ENCODE measurements around the gene KIF26B. TPM values are rescaled to one million over a fixed set of nuclear protein-coding genes. Genes with fewer than 3 reads are reported as not detected.

KIF26B gene
- total RNA-seq: 1 to 10 TPM in 1 of 2 donors, under 1 TPM in 1; 0.78 to 4.6 TPM

- no peaks in the 10 kb centered on the region for H3K9me3 ChIP-seq
- H3K27me3 ChIP-seq: peaks cover 0 to 4% of the 10 kb centered on the region in 2 donors
- intact Hi-C loops (cut with DNase I): loop anchor here (5.0 to 10.0 kb wide), 2 partner anchors 230 to 853 kb away; no protein-coding TSS in a partner anchor
- no peak for TF ChIP-seq CTCF (IDR thresholded peaks at IDR 0.05)
- TF ChIP-seq POLR2A (IDR thresholded peaks at IDR 0.05): no peak
- 1% methylated on average over 15 to 78 of the region's 83 CpGs for WGBS, 2 donors
- peaks cover 43% of the 10 kb centered on the region for H3K4me1 ChIP-seq
- H3K36me3 ChIP-seq (replicated peaks in 1 of 2; ENCODE audit: insufficient read depth in 1 of 2, low read depth in 2 of 2): no peaks in the 10 kb centered on the region
- H3K27ac ChIP-seq: no peak within 1 kb of the TSS
- DNase-seq: peak in 3 of 4 donors; percentile 26 to 43 (median 33)
- ATAC-seq: peak; percentile 8
- H3K4me3 ChIP-seq: peak within 1 kb of the TSS in 1 of 2 donors; percentile 33
These were observed at the start of gene KIF26B for GRCh38 chr1:245154429-245155271. Gene KIF26B, plus strand, starts transcription at chr1:245154985. Its CDS starts 440 bp downstream, at chr1:245155425.

GRCh38 chr1:245105042-245105441, 49.7 kb upstream of the KIF26B start:
- H3K4me3 ChIP-seq: no peak overlapping the region
- ATAC-seq: no peak
- intact Hi-C loops (cut with DNase I): no loop called here
- H3K36me3 ChIP-seq (replicated peaks in 1 of 2; ENCODE audit: insufficient read depth in 1 of 2, low read depth in 2 of 2): no peaks in the 10 kb centered on the region
- DNase-seq: no peak
- H3K4me1 ChIP-seq: no peaks in the 10 kb centered on the region
- H3K9me3 ChIP-seq: no peaks in the 10 kb centered on the region
- 95 to 100% methylated on average over 3 of the region's 3 CpGs for WGBS, 2 donors
- no peaks in the 10 kb centered on the region for H3K27me3 ChIP-seq
- no peak for TF ChIP-seq CTCF (IDR thresholded peaks at IDR 0.05)
- TF ChIP-seq POLR2A (IDR thresholded peaks at IDR 0.05): no peak
- no peak overlapping the region for H3K27ac ChIP-seq

GRCh38 chr1:245105815-245106410, 48.9 kb upstream of the KIF26B start:
- no peak for ATAC-seq
- no peaks in the 10 kb centered on the region for H3K27me3 ChIP-seq
- DNase-seq: no peak
- peaks cover under 1% of the 10 kb centered on the region for H3K4me1 ChIP-seq
- intact Hi-C loops (cut with DNase I): no loop called here
- no peak overlapping the region for H3K27ac ChIP-seq
- TF ChIP-seq POLR2A (IDR thresholded peaks at IDR 0.05) (no peak), CTCF (IDR thresholded peaks at IDR 0.05) (no peak)
- H3K36me3 ChIP-seq (replicated peaks in 1 of 2; ENCODE audit: insufficient read depth in 1 of 2, low read depth in 2 of 2): no peaks in the 10 kb centered on the region
- no peak overlapping the region for H3K4me3 ChIP-seq
- WGBS, 2 donors: 91 to 92% methylated on average over 5 of the region's 5 CpGs
- no peaks in the 10 kb centered on the region for H3K9me3 ChIP-seq

GRCh38 chr1:245107776-245108114, 47.0 kb upstream of the KIF26B start:
- peaks cover 6% of the 10 kb centered on the region for H3K4me1 ChIP-seq
- no peaks in the 10 kb centered on the region for H3K9me3 ChIP-seq
- TF ChIP-seq POLR2A (IDR thresholded peaks at IDR 0.05) (no peak), CTCF (IDR thresholded peaks at IDR 0.05) (no peak)
- no peak overlapping the region for H3K27ac ChIP-seq
- 87 to 94% methylated on average over 7 of the region's 7 CpGs for WGBS, 2 donors
- H3K27me3 ChIP-seq: no peaks in the 10 kb centered on the region
- intact Hi-C loops (cut with DNase I): no loop called here
- DNase-seq (no peak), ATAC-seq (no peak)
- no peaks in the 10 kb centered on the region for H3K36me3 ChIP-seq (replicated peaks in 1 of 2; ENCODE audit: insufficient read depth in 1 of 2, low read depth in 2 of 2)
- no peak overlapping the region for H3K4me3 ChIP-seq

All from body of pancreas (tissue), 4 donors.